ENCODE data around the gene PCYT2. TPM values are rescaled to one million over a fixed set of nuclear protein-coding genes. Genes with fewer than 3 reads are reported as not detected.

PCYT2 gene
- total RNA-seq, 6 experiments from 2014 or later = 63.5 to 103 (median 89.3) TPM

DNA sequence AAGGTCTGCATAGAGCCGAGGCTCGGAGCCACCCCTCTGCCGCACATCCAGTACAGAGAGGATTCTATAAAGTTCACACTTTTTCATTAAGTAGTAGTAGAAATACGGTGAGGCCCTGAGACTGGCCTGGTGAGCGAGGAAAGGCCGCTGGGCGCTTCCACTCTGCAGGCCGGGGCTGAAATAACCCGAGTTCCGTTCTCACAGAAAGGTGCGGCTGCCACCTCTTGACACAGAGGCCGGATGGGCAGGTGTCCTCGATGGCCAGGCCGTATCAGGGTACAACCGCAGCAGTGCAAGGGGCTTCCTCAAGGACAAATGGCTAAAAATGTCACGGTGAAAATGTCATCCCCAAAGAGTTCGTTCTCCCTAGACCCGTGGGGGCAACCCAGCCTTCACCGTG lies 770 bp upstream of the PCYT2 start:
- 70% methylated on average over 7 of the region's 19 CpGs for WGBS (ENCODE audit: insufficient coverage, low coverage, low lambda C conversion rate, missing lambda C conversion rate)
- Histone ChIP-seq H3K4me3 (peak overlapping the region in 2 of 3 donors; percentile 22 to 25), H3K36me3 (peaks cover 0 to 58% (median 23%) of the 10 kb centered on the region in 4 donors), H3K27me3 (no peaks in the 10 kb centered on the region), H3K9me3 (no peaks in the 10 kb centered on the region), H3K4me1 (peaks cover 0 to 37% (median 7%) of the 10 kb centered on the region in 4 donors), H3K27ac (peak overlapping the region in 1 of 3 donors; percentile 45)
- intact Hi-C loops (cut with DNase I) = no loop called here
- DNase-seq (no peak), ATAC-seq (no peak)
- TF ChIP-seq, protein P1, sequence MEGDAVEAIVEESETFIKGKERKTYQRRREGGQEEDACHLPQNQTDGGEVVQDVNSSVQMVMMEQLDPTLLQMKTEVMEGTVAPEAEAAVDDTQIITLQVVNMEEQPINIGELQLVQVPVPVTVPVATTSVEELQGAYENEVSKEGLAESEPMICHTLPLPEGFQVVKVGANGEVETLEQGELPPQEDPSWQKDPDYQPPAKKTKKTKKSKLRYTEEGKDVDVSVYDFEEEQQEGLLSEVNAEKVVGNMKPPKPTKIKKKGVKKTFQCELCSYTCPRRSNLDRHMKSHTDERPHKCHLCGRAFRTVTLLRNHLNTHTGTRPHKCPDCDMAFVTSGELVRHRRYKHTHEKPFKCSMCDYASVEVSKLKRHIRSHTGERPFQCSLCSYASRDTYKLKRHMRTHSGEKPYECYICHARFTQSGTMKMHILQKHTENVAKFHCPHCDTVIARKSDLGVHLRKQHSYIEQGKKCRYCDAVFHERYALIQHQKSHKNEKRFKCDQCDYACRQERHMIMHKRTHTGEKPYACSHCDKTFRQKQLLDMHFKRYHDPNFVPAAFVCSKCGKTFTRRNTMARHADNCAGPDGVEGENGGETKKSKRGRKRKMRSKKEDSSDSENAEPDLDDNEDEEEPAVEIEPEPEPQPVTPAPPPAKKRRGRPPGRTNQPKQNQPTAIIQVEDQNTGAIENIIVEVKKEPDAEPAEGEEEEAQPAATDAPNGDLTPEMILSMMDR (IDR thresholded peaks at IDR 0.05) = no peak
- no peak for TF ChIP-seq POLR2A (IDR thresholded peaks at IDR 0.05)

DNA sequence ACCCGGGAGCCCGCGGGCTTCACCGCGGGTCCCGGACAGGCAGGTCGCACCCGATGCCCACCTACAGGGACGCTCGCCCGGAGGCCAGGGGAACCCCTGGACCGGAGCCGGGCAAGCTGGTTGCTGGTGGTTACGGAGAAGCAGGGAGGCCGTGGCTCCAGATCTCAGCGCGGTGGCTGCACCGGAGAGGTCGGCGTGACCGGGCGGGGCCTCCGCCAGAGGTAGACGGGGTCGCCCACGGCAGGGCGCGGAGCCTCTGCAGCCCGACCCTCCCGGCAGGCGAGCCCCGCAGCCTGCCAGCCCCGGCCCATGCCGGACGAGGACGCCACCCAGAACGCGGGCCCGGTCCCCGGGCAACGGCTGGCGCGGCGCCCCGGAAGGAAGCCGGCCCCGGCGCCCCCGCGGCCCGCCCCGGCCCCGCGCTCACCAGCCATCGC lies 341 bp downstream of the PCYT2 start:
- intact Hi-C loops (cut with DNase I) = no loop called here
- Histone ChIP-seq H3K27ac (peak overlapping the region; percentile 65 to 89 (median 78)), H3K9me3 (no peaks in the 10 kb centered on the region), H3K27me3 (no peaks in the 10 kb centered on the region), H3K4me1 (peaks cover 0 to 31% (median 6%) of the 10 kb centered on the region in 4 donors), H3K4me3 (peak overlapping the region; percentile 79 to 98 (median 87)), H3K36me3 (peaks cover 0 to 69% (median 26%) of the 10 kb centered on the region in 4 donors)
- DNase-seq (no peak), ATAC-seq (peak in 1 of 4 donors; percentile 2)
- 0% methylated on average over 11 of the region's 55 CpGs for WGBS (ENCODE audit: insufficient coverage, low coverage, low lambda C conversion rate, missing lambda C conversion rate)
- TF ChIP-seq, protein P1 (IDR thresholded peaks at IDR 0.05) = no peak
- no peak for TF ChIP-seq POLR2A (IDR thresholded peaks at IDR 0.05)

DNA sequence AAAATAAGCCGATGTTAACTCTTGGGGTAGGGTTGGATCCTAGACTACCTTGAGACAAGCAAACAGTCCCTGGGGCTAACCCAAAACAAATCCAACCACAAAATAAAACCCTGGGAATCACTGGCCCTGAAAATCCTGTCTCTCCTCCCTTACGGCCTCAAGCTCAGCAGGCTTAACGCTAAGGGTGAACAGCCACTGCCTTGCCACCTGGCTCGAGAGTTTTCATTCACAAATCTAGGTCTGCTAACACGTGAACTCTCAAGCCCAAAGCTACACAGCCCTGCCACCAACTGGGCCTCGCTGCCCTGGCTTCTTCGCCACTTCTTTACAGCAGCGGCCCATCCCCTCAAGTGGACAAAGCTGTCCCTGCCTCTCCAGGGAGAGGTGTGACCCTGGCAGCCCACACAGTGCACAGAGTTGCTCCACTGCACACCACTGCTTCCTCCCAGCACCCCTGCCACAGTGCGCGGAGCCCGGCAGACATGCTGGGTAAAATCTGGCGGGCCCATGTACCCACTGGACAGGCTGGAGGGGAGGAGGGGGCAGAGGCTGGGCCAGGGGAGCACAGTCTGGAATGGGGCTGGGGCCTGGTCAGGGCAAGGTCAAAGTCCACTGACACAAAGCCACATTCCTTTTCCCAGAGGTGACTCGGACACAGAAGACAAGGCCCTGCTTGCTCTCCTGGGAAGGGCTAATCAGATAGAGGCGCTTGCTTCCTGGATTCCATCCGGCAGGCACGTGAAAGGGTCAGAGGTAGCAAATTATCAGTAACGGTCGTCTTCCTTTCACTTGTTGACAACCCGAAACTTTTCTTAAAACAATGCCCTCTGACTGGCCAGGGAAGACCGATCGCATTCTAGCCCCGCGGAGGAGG lies 996 bp downstream of the PCYT2 start:
- H3K36me3 ChIP-seq = peaks cover 0 to 72% (median 28%) of the 10 kb centered on the region in 4 donors

DNA sequence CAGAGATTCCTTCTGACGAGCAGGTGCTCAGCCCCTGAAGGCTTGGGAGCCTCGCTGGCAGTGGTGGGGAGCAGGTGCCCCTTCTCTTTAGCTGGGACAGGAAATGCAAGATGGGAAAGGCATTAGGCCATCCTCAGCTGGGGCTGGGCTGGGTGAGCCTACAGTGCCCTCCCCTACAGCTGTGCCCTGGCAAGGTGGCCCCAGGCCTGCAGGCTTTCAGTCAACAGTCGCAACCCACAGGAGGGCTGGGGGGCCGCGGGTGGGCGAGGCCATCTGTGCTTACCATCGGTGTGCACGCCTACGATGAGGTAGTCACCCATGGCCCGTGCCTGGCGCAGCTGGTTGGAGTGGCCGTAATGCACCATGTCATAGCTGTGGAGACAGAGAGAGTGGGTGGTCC lies 2.0 kb downstream of the PCYT2 start:
- no peaks in the 10 kb centered on the region for H3K27me3 ChIP-seq
- H3K36me3 ChIP-seq = peaks cover 0 to 72% (median 27%) of the 10 kb centered on the region in 4 donors
- ATAC-seq = no peak
- H3K9me3 ChIP-seq = no peaks in the 10 kb centered on the region
- WGBS (ENCODE audit: insufficient coverage, low coverage, low lambda C conversion rate, missing lambda C conversion rate) = 88% methylated on average over 5 of the region's 12 CpGs
- no peak for DNase-seq
- H3K27ac ChIP-seq = no peak overlapping the region
- TF ChIP-seq, protein P1 (IDR thresholded peaks at IDR 0.05) = no peak
- TF ChIP-seq POLR2A (IDR thresholded peaks at IDR 0.05) = no peak
- intact Hi-C loops (cut with DNase I) = no loop called here
- peaks cover 0 to 31% (median 6%) of the 10 kb centered on the region in 4 donors for H3K4me1 ChIP-seq
- H3K4me3 ChIP-seq = no peak overlapping the region

More for the DNA sequence above, 996 bp downstream of the PCYT2 start:
- intact Hi-C loops (cut with DNase I) = no loop called here
- peak in 2 of 3 donors; percentile 75 to 81 for DNase-seq
- peak overlapping the region; percentile 79 to 98 (median 87) for H3K4me3 ChIP-seq
- H3K9me3 ChIP-seq = no peaks in the 10 kb centered on the region
- H3K27ac ChIP-seq = peak overlapping the region; percentile 65 to 89 (median 78)
- H3K4me1 ChIP-seq = peaks cover 0 to 31% (median 6%) of the 10 kb centered on the region in 4 donors
- peak; percentile 41 to 55 (median 48) for ATAC-seq
- H3K27me3 ChIP-seq = no peaks in the 10 kb centered on the region
- TF ChIP-seq, protein P1 (IDR thresholded peaks at IDR 0.05) = no peak
- TF ChIP-seq POLR2A (IDR thresholded peaks at IDR 0.05) = peak; percentile 11
- 12% methylated on average over 6 of the region's 23 CpGs for WGBS (ENCODE audit: insufficient coverage, low coverage, low lambda C conversion rate, missing lambda C conversion rate)

Data from right lobe of liver (tissue), 6 donors.